K562 (cell line): Measurements from ENCODE around the gene TENM3. TPM values are rescaled to one million over a fixed set of nuclear protein-coding genes. Genes with fewer than 3 reads are reported as not detected.

Source experiments
- ATAC-seq: fragments of 200-7000 bp; cut with Tn5 transposase; 3 replicates; pipeline ENCODE4 v1.9.1; 2020; ENCODE audit warnings: moderate library complexity
- BruUV-seq: library from RNA; stranded (reverse); fragments of 400-500 nt; replicated peaks from 2 replicates; lab custom pipeline; 2021; lab: Mats Ljungman, UMichigan
- CTCF ChIA-PET: fragments of 300-600 bp; formaldehyde crosslinking; extraction: SDS; loops from one replicate; lab custom pipeline; 2021; ENCODE audit warnings: low intra/inter-chr PET ratio; lab: Yijun Ruan, JAX
- POLR2A ChIA-PET: fragments of 300-600, 350-650 bp; sonication (Branson Sonifier 250); formaldehyde crosslinking; extraction: SDS; loops from one replicate; lab custom pipeline; 2021; ENCODE audit warnings: antibody characterized with exemption, inconsistent platforms; lab: Yijun Ruan, JAX
- DNase-seq, 4 experiments: peaks; one replicate each; pipeline versions ENCODE4 v3.0.0 to v3.0.0-alpha.2; 2011 to 2018; ENCODE audit warnings: low spot score in 3 of 4, mixed read lengths in 3 of 4; ENCODE audit errors: extremely low read depth in 1 of 4
- FAIRE-seq: peaks from 2 replicates; lab custom pipeline; 2011; peaks lifted over from hg19 to GRCh38; lab: Jason Lieb, UNC
- H2AFZ ChIP-seq: 2 replicates; pipeline ENCODE4 v1.6.0; 2011; ENCODE audit warnings: low read depth, low read length, control low read depth, inconsistent platforms
- H3K27ac ChIP-seq: fragments of 200-600 bp; 3 replicates; pipeline ENCODE4 v1.8.0; 2011; ENCODE audit warnings: low read depth, mild to moderate bottlenecking, control low read depth, inconsistent platforms, low read length, moderate library complexity, mixed read lengths; ENCODE audit errors: extremely low read depth
- H3K27me3 ChIP-seq, 2 experiments: fragments of 300-600 bp in 1 of 2; 2 replicates in 1 of 2; 3 replicates in 1 of 2; pipeline versions ENCODE4 v1.6.0 to v1.8.0; 2011; ENCODE audit warnings: inconsistent platforms in 2 of 2, low read length in 2 of 2, mild to moderate bottlenecking in 1 of 2, mixed read lengths in 1 of 2, moderate library complexity in 1 of 2; ENCODE audit not compliant: control insufficient read depth in 2 of 2, insufficient read depth in 2 of 2
- H3K36me3 ChIP-seq: fragments of 300-600 bp; 3 replicates; pipeline ENCODE4 v1.8.0; 2011; ENCODE audit warnings: mild to moderate bottlenecking, low read length, inconsistent platforms; ENCODE audit not compliant: control insufficient read depth, insufficient read depth
- H3K4me1 ChIP-seq, 2 experiments: fragments of 200-600 bp in 1 of 2; replicated peaks in 1 of 2; 2 replicates in 1 of 2; 3 replicates in 1 of 2; pipeline versions ENCODE4 v1.5.1 to v1.8.0; 2011; ENCODE audit warnings: inconsistent platforms in 2 of 2, low read length in 2 of 2, mild to moderate bottlenecking in 1 of 2, mixed read lengths in 1 of 2, moderate library complexity in 1 of 2; ENCODE audit not compliant: control insufficient read depth in 2 of 2, insufficient read depth in 2 of 2
- H3K4me2 ChIP-seq: 2 replicates; pipeline ENCODE4 v1.6.1; 2011; ENCODE audit warnings: low read length, control low read depth, inconsistent platforms, mixed read lengths; ENCODE audit not compliant: insufficient read depth
- H3K4me3 ChIP-seq: fragments of 200-600 bp; sonication (generic), shearing (Covaris generic); 2 replicates; pipeline ENCODE4 v1.5.1; 2016; ENCODE audit warnings: control low read depth, inconsistent platforms
- H3K79me2 ChIP-seq: fragments of 200-600 bp; 3 replicates; pipeline ENCODE4 v1.8.0; 2011; ENCODE audit warnings: low read length, inconsistent platforms; ENCODE audit not compliant: control insufficient read depth, insufficient read depth
- H3K9ac ChIP-seq, 2 experiments: 2 replicates each; pipeline versions ENCODE4 v1.6.0 to v1.6.1; 2011; ENCODE audit warnings: low read depth in 2 of 2, low read length in 2 of 2, control low read depth in 1 of 2, inconsistent platforms in 1 of 2, mild to moderate bottlenecking in 1 of 2, mixed read lengths in 1 of 2; ENCODE audit not compliant: insufficient read depth in 1 of 2
- H3K9me1 ChIP-seq: one replicate; pipeline ENCODE4 v1.6.0; 2011; ENCODE audit warnings: inconsistent platforms, mild to moderate bottlenecking, low read length, moderate library complexity; ENCODE audit not compliant: control insufficient read depth, insufficient read depth
- H3K9me3 ChIP-seq: replicated peaks from 2 replicates; pipeline ENCODE4 v1.5.1; 2011; ENCODE audit warnings: low read depth, low read length, inconsistent platforms; ENCODE audit not compliant: control insufficient read depth, insufficient read depth
- H4K20me1 ChIP-seq: replicated peaks from 2 replicates; pipeline ENCODE4 v1.6.1; 2011; ENCODE audit warnings: low read length, inconsistent platforms, mixed read lengths; ENCODE audit not compliant: control insufficient read depth, insufficient read depth
- KDM4B ChIP-seq, 2 experiments: fragments of 450-650 bp in 1 of 2; sonication (generic) in 1 of 2; IDR thresholded peaks; 2 replicates each; pipeline ENCODE4 v1.6.1; 2016 to 2017; ENCODE audit warnings: borderline replicate concordance in 2 of 2, antibody characterized with exemption in 1 of 2, low read depth in 1 of 2, mild to moderate bottlenecking in 1 of 2
- LARP7 ChIP-seq: fragments of 450-650 bp; IDR thresholded peaks from 2 replicates; pipeline ENCODE4 v1.6.1; 2016
- POLR2G ChIP-seq: fragments of 200-400 bp; formaldehyde crosslinking; IDR thresholded peaks from 2 replicates; pipeline ENCODE4 v1.6.1; 2017; ENCODE audit warnings: low read depth, mild to moderate bottlenecking, antibody characterized with exemption, low read length, moderate library complexity
- PRDM10 ChIP-seq: fragments of 450-650 bp; IDR thresholded peaks from 2 replicates; pipeline ENCODE4 v1.6.1; 2018; ENCODE audit not compliant: partially characterized antibody
- TCF7 ChIP-seq: sonication (generic); IDR thresholded peaks from 2 replicates; pipeline ENCODE4 v1.6.1; 2016; ENCODE audit warnings: antibody characterized with exemption, borderline replicate concordance
- TSHZ1 ChIP-seq: fragments of 250-450 bp; sonication (Bioruptor Pico); IDR thresholded peaks from 2 replicates; pipeline ENCODE4 v1.4.0; 2020; ENCODE audit warnings: mild to moderate bottlenecking, moderate library complexity
- ZNF3 ChIP-seq: fragments of 250-450 bp; sonication (Bioruptor Pico); IDR thresholded peaks from 2 replicates; pipeline ENCODE4 v1.5.0; 2021; ENCODE audit warnings: mild to moderate bottlenecking, moderate library complexity
- ZNF695 ChIP-seq: fragments of 450-650 bp; formaldehyde crosslinking; IDR thresholded peaks from 2 replicates; pipeline ENCODE4 v1.4.0; 2020; ENCODE audit warnings: mild to moderate bottlenecking, moderate library complexity
- whole genome bisulfite sequencing: fragments of 100-300 bp; shearing (Covaris generic); methylation state at CpG from one replicate; pipeline ENCODE4 v1.1.6; 2016; ENCODE audit warnings: low coverage, mixed read lengths; ENCODE audit not compliant: insufficient coverage; ENCODE audit errors: missing lambda C conversion rate; 5-methylcytosine and 5-hydroxymethylcytosine counted together
- in situ Hi-C: fragments of 300-500 bp; cut with MboI; formaldehyde crosslinking; loops from 4 replicates; pipeline ENCODE4 v1.15.0; 2018; ENCODE audit warnings: inconsistent platforms, mixed read lengths
- intact Hi-C: fragments of 100-400 bp; cut with micrococcal nuclease; formaldehyde crosslinking; loops from 2 replicates; pipeline ENCODE4 v1.14.2; 2022
- polyA plus RNA-seq, 8 experiments: library from polyadenylated mRNA; depleted of rRNA in 4 of 8; stranded (reverse) in 5 of 8; unstranded in 3 of 8; fragments of >200 nt; fragmentation: Nextera tagmentation in 2 of 8; fragmentation: Illumina TruSeq in 1 of 8; extraction: Ambion mirVana in 2 of 8; extraction: Trizol in 1 of 8; gene quantifications; 2 replicates each; pipeline versions ENCODE4 v1.2.1 to v1.2.3, GENCODE V29; 2011 to 2014; ENCODE audit warnings: inconsistent platforms in 1 of 8, missing spikeins in 1 of 8
- total RNA-seq, 7 experiments: library from RNA; depleted of rRNA in 6 of 7; stranded (reverse); fragments of >200 nt in 6 of 7; fragmentation: Illumina TruSeq in 2 of 7; extraction: Trizol in 2 of 7; gene quantifications; 2 replicates each; pipeline versions ENCODE4 v1.2.1 to v1.2.3, GENCODE V29; 2011 to 2021; ENCODE audit warnings: low replicate concordance in 1 of 7
- TF ChIP-seq, protein P1 (sequence below): fragments of 450-650 bp; formaldehyde crosslinking; IDR thresholded peaks from 2 replicates; pipeline ENCODE4 v1.4.0; 2022; ENCODE audit warnings: mild to moderate bottlenecking, moderate library complexity

TENM3 gene
- total and polyA plus RNA-seq, 9 of the 15 experiments (the other 6 are each of a cell fraction or from before 2014, with no cell fraction given), result 0.01 to 0.02 TPM; not detected in 7

- no peak for TF ChIP-seq TSHZ1 (CRISPR knock-in tag)
- TF ChIP-seq TCF7, result no peak
- TF ChIP-seq PRDM10, result no peak
- no peak for TF ChIP-seq ZNF3 (CRISPR knock-in tag)
- TF ChIP-seq ZNF695 (CRISPR knock-in tag), result no peak
- TF ChIP-seq, protein P1, sequence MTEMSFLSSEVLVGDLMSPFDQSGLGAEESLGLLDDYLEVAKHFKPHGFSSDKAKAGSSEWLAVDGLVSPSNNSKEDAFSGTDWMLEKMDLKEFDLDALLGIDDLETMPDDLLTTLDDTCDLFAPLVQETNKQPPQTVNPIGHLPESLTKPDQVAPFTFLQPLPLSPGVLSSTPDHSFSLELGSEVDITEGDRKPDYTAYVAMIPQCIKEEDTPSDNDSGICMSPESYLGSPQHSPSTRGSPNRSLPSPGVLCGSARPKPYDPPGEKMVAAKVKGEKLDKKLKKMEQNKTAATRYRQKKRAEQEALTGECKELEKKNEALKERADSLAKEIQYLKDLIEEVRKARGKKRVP (CRISPR knock-in tag), result no peak
- TF ChIP-seq LARP7, result no peak
- TF ChIP-seq POLR2G, result no peak
- no peak for TF ChIP-seq KDM4B (IDR thresholded peaks at IDR 0.05; ENCODE audit: borderline replicate concordance in 2 of 2, low read depth in 1 of 2)
- 0% methylated on average over 8 of the region's 8 CpGs for WGBS
- Histone ChIP-seq H3K27ac (no peak overlapping the region), H3K4me1 (no peaks in the 10 kb centered on the region), H3K27me3 (no peaks in the 10 kb centered on the region), H3K79me2 (no peaks in the 10 kb centered on the region), H4K20me1 (no peaks in the 10 kb centered on the region), H3K36me3 (no peaks in the 10 kb centered on the region), H3K4me2 (no peak overlapping the region), H3K9me1 (no peaks in the 10 kb centered on the region), H3K9ac (no peak overlapping the region), H3K9me3 (no peaks in the 10 kb centered on the region), H2AFZ (no peak overlapping the region), H3K4me3 (no peak overlapping the region)
- intact Hi-C loops, result no loop called here
- ATAC-seq, result no peak
- DNase-seq, result no peak
- no peak for FAIRE-seq
- POLR2A ChIA-PET, result no interaction called here
- CTCF ChIA-PET, result no interaction called here
- in situ Hi-C loops, result no loop called here
- no TSS peak for BruUV-seq
These were observed 293.1 kb downstream of the TENM3 start for GRCh38 chr4:182536221-182536811.
